ENCODE measurements around the gene SLC6A7.

Gene SLC6A7

DNA sequence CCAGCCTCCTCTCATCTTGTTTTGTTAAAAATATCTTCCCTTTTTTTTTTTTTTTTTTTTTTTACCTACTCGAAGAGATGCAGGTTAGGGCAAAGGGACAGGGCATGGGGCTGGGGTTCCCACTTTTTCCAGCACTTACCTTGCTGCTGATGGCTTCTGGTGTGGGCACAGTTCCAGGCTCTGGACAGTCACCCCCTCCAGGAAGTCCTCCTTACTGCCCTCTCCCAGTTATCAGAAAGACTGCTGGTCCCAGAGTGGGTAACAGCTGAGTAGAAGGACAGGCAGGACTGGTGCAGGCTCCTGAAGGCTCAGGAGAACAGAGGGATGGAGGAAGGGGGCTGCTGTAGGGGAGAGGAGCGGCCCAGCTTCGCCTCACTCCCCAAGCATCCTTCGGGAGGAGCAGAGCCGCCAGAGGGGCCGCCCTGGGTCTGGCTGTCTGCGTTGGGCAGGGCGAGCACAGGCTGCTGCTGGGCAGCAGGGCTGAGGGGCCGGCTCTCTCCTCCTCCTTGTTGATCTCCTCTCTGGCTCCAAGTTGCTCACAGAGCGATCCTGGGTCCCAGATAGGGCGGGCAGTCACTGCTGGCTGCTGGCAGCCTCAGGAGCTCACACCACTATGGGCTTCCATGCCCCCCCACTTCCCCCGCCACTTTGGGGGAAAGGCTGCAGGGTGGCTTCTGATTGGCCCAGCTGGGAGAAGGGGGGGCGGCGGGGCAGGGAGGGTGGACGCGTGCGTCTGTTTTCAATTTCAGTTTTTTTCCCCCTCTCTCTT lies 34.4 kb upstream of the SLC6A7 start, which contains the start of gene PDGFRB:
TSS of gene PDGFRB (minus strand) at position 588 of the 769 bp plus-strand sequence. CDS start 18,798 bp downstream, outside the sequence.
- peak in 54 of 58 donors; percentile 38 to 90 (median 76) for DNase-seq

DNA sequence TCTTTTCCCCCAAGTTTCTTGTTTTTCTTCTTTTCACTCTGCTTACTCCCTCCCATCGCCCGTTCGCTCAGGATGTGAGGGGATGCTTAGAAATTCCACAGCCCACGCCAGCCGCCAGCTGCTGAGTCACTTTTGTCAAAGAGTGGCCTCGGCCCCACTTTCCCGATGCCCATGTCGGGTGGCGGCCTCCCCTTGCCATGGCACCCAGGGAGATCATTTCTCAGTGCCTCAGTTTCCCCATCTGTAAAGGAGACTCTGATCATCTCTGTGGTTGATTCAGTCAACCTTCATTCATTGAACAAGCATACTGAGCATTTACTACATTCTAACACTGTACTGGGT lies 33.9 kb upstream of the SLC6A7 start:
- no peak for DNase-seq

DNA sequence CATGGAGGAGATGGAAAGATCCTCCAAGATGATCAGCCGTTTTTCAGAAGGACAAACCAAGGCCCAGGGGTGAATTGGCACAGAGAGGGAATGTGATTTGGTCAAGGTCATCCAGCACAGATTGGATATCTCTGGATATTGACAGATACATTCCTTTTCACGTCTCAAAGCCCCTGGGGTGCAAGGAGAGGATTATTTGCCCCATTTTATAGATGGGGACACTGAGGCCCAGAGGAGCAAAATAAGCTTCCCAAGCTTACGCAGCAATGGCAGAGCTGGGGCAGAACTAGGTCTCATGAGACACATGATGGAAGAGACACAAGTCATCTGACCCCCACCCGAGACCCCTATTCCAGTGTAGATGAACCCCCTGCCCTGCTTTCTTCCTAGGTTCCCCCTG lies 33.3 kb upstream of the SLC6A7 start:
- DNase-seq: no peak

DNA sequence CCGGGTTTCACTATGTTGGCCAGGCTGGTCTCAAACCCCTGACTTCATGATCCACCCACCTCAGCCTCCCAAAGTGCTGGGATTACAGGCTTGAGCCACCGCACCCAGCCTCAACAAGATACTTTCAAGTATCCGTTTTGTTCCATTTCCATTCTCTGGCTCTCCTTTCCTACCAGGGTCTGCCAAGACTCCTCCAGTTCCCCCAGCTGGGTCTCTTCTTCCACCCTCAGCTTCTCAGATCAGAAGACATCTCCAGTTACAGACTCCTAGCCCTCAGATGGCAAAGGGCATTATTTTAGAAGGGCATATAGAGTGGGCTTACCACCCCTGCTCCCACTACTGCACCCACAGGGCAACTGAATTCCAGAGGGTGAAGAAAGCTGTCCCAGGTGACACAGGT lies 32.7 kb upstream of the SLC6A7 start:
- DNase-seq: no peak

DNA sequence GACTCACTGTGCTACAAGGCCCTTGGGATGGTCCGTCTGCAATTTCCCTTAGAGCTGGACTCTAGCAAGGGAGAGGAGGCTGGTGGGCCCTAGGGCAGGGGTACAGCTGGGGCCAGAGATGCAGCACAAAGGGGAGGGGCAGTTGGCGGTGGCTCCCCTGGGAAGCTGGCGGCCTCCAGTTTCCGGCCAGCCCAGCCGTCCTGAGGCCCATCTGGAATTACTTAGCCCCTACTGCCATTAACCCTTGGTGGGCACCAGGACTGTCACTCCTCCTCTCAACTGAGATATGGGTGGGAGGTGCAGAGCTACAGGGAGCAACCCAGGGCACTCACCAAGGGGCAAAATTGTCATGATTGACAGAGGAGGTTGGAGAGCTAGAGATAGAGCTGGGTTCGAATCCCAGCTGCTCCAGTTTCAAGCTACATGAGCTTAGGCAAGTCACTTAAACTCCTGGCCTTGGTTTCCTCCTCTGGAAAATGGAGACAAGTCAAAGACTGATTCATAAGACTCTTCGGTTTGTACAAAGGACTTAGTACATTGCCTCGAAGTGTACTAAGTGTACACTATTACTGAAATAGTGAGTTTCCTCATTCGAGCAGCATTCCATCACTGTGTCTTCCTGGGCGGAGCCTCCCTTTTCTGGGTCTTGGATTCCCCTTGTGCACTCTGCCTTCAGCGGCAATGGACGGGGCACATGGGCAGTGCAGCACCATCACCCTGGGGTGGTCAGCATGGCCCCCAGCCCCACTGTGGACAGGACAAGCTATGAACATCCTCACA lies 31.5 kb upstream of the SLC6A7 start:
- DNase-seq: no peak

DNA sequence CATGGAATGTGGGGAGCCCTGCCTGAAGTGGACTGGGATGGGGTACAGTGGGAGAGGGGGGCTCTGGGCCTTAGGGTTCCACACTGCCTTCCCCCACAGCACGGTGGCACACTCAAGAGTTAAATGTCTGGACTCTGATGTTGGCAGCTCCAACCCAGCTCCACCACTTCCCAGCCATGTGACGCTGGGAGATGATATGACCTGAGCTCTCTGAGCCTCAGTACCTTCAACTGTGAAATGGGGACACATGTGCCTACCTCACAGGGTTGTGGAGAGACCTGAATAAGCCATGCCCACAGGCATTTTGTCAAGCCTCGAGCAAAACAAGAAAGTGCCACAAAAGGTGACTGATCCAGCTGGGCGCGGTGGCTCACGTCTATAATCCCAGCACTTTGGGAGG lies 30.8 kb upstream of the SLC6A7 start:
- DNase-seq: no peak

DNA sequence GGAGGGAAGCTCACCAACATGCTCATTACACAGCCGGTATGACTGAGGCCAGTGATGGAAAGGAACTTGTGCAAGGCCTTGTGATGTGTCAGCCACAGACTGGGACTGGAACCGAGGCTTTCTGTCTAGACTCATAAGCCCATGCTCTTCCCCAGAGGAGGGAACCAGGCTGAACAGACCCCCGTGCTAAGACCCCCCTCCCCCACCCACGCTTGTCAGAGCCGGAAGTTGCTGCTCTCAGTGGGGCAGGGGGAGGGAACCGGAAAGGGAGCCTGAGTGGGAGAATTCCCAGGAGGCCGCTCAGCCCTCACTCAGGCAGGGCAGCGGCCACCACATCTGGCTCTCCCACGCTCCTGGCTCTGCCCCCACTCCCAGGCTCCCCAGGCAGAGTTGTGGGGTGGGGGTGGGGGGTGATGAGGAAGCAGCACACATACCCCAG lies 30.1 kb upstream of the SLC6A7 start:
- no peak for DNase-seq

DNA sequence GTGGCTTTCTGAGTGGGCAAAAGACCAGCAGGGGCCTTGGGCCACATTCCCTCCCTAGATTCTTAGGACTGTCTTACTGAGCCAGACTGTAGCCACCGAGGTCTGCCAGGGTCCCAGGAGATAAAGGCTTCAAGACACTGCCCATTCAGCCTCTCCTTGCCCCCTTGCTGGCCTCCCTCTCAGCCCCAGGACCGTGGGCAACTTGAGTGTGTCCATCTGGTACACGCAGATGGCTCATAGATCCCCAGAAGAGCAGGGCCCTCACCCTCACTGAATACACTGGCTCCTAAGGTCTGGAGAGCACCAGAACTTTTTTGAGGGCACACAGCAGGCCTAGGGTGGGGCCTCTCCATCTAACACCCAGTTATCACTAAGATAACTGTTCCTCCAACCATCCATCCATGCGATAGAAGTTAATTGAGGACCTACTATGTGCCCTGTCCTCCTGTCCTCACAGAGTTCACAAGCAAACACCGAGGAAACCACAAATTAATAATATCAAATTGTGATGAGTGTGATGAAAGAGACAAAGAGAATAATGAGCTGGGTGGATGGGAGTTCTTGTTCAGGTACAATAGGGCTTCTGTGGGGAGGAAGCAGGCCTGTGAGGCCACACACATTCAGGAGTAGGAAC lies 29.3 kb upstream of the SLC6A7 start:
- no peak for DNase-seq

DNA sequence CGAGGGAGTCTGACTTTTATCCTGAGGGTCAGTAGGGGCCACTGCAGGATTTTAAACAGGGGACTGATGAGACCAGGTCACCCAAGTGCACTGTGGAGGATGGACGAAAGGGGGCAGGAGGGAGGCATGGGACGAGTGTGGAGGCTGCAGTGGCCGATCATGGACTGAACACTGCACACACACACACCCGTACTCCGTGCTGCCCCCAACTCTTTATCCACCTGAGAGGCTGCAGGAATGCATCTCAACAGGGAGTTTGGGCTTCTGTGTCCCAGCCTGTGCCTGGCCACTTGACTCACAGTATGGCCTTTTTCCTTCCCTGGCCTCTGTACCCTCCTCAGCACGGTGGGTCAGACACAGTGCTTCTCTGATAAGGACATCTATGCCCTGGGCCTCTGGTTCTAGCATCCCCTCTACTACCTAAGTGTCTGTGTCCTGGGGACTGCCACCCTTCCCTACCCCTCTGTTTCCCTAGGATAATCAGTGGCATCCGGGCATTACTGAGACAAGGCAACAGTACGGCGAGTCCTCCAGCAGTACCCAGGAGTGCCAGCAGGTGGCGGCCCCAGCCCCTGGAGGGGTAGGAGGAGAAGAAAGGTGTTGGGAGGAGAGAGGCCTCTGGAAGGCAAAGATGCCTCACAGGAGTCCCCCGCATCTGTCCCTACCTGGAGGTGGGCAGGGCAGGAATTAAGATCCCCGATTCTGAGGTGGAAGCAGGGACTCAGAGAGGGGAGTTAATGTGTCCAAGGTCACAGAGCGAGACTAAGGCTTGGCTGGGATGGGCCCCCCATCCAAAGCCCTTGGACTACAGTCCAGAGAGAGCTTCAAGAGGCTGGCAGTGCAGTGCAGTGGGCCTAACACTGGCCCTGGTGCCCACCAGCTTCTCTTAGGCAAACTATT lies 28.4 kb upstream of the SLC6A7 start:
- peak in 50 of 58 donors; percentile 16 to 84 (median 54) for DNase-seq

DNA sequence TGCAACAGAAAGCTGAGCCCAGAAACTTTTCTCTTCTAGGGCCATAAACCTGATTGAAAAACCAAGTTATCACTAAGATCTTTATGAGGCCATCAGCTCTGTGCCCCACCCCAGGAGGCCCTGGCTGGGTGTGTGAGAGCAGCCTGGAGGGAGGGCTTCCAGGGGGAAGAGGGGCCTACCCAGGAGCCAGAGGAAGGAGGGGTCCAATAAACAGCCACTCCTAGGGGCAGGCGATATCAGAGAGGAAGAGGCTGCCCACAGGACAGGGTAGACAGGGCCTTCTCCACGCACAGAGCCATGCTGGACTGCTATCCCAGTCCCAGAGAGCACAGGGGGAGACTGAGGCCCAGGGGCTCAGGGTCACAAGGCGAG lies 27.7 kb upstream of the SLC6A7 start:
- DNase-seq: no peak

DNA sequence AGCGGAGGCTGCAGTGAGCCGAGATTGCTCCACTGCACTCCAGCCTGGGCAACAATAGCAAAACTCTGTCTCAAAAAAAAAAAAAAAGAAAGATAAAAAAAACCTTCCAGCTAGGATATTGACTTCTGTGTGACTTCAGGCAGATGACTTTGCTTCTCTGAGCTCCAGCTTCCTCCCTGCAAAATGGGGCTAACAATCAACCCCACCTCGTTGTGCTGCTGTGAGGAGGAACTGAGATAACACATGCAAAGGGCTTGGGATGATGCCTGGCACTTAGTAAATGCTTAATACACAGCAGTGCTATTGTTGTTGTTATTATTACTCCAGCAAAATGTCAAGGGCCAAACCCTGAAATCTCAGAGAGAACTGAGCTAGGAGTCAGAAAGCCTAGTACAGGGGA lies 26.8 kb upstream of the SLC6A7 start:
- no peak for DNase-seq

DNA sequence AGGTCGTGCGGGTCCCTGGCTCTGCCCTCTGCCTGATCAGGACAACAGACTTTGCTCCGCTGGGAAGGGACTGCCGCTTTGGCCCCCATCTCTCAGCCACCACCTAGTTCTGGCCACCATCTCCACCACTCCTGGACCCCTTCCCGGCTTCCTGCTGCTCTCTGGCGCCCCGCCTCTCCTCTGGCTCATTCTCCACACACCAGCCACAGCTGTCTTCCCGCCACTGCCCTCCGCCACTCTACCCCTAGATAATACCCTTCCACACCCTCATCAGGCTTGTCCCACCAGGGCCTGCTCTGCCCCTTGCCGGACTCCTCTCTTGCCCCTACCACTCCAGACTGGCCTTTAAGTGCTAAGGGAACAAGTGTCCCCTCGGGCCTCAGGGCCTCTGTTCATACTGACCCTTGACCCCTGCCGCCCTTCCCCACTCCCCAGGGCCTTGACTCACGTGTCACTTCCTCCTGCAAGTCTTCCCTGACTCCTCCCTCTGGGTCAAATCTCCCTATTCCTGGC lies 26.3 kb upstream of the SLC6A7 start:
- DNase-seq: no peak

DNA sequence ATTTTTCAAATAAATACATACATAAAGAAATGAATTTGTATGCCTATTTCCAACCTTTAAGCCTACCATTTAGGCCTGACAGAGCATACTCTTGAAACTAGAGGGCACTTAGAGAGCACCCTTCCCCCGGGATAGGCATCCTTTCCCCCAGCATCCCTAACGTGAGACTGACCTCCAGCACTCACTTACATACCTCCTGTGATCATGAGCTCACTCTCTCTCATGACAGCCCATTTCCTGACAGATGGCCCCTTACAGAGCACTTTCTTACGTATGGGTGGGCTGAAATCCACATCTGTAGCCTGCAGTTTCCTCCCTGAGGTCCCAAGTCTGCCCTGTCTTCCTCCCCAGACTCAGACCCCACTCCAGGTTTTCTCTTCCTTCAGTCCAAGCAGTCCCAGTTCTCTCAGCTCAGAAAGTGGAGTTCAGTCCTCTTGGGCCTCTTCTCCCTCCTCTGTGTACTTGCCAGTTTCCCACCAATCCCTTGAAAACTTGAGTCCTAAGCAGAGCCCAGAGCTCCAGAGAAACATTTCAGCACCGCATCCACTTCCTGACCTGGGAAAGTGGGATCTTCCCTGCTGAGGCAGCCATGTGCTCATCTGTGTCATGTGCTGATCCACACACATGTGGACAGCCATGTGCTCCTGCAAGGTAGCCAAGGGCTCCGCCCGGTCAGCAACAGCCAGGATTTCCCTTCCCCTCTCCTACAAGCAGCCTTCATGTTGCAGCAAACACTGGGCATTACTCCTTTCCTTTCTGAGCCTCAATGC lies 25.5 kb upstream of the SLC6A7 start:
- DNase-seq: no peak

DNA sequence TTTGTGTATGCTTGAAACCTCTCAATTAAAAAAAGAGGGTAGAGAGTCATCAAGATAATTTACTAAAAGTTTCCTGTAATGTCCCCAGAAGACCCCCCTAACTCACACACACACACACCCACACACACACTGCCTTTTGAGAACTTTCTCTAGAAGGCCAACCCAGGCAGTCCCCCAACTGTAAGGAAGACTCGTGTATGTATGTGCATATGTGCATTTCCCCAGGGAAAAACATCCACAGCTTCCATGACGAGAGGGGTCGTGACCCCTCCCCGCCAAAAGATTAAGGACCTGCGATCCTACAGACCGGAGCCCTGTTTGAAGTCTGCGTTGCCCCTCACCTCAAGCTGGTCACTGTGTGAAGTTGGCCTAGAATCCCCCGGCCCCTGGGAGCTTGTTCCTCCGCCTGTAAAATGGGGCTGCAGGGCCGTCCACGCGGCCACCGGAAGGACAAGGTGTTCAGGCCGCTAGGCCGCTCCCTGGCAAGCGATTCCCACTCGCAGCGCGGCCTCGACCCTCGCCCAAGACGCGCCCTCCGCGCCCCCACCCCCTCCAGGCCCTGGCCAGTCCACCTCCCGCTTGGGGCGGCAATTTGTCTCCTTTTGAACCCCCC lies 23.7 kb upstream of the SLC6A7 start:
- DNase-seq: no peak

DNA sequence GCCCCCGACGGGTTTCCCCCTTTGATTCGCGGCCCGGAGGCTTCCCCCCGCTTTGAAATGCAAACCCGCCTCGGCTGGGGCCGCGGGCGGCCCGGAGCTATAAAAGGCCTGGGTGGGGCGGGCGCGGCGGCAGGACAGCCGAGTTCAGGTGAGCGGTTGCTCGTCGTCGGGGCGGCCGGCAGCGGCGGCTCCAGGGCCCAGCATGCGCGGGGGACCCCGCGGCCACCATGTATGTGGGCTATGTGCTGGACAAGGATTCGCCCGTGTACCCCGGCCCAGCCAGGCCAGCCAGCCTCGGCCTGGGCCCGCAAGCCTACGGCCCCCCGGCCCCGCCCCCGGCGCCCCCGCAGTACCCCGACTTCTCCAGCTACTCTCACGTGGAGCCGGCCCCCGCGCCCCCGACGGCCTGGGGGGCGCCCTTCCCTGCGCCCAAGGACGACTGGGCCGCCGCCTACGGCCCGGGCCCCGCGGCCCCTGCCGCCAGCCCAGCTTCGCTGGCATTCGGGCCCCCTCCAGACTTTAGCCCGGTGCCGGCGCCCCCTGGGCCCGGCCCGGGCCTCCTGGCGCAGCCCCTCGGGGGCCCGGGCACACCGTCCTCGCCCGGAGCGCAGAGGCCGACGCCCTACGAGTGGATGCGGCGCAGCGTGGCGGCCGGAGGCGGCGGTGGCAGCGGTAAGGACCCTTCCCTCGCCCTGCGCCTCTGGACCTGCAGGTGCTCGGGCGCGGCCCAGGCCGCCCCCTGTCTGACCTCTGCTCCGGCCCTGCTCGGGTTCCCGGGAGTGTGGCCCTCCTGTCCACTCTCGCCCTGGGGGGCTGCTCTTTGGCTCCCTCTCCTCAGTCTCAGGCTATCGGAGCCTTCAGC lies 23.0 kb upstream of the SLC6A7 start, which contains the start of gene CDX1:
TSS of gene CDX1 (plus strand) at position 129 of the 862 bp plus-strand sequence. CDS start at position 228, 99 bp downstream.
- DNase-seq: no peak

DNA sequence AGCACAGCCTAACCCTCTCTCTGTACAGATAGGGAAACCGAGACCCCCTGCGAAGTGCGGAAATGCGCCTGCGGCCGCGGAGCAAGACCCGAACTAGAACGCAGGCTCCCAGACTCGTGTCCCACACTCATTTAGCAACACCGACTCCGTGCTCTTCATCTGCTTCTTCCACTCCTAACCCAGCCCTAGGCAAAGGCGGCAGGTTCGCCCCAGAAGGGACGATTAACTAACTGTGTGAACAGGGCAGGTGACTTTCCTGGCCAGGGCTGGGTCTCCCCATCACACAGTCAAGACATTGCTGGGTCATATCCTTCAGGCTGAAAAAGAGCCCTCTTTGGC lies 22.4 kb upstream of the SLC6A7 start:
- no peak for DNase-seq

DNA sequence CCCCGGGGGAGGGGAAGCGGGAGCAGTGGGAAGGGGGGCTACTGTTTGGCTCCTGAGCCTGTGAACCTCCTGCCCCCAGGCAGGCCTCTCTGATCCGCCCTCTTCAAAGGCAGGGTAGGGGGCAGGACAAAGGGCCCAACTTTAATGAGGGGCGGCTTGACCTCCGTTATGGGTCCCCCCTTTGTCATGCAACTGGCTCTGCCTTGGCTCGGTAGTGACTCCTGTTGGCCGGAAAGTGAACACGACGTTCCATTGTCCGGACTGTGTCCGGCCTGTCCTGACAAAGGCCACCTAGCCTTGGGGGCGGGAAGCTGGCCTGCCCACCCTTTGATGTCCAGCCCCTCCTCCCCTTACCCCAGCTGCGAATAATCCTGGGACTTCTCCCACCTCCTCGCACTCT lies 22.0 kb upstream of the SLC6A7 start:
- no peak for DNase-seq

DNA sequence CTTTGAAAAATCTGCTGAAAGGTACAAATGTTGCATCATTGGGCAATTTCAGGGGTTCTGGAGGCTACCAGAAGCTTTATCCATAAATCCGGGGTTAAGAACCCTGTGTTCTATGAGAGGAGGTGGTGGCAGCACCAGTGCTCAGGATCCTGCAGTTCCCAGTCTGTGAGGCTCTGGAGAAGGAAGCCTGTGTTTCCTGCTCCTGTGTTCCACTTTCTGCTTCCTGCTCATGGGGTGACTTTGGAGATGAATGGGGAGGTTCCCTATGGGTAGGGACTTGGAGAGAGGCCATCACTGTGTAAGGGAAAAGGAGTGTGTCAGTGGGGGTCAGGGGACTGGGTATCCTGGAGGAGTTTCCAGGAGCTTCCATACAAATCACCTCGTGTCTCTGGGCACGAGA lies 21.0 kb upstream of the SLC6A7 start:
- no peak for DNase-seq

DNA sequence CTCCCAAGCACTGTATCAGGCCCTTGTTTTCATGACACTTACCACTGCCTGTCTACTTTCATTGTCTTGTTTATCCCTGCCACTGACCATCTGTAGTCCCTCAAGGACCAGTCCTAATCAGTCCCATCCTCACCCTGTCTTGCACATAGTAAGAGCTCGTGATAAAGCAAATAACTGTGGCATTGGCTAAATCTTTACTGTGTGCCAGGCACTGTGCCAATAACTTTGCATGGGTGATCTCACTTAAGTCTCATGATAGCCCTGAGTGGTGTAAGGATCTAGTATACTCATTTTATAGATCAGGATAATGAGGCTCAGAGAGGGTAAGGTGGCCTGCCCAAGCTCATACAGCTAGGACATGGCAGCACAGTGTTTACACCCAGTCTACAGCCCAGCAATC lies 17.7 kb upstream of the SLC6A7 start:
- DNase-seq: no peak

All from anterior cingulate cortex (tissue), 58 donors.